ENCODE measurements around the gene BRPF1. TPM values are rescaled to one million over a fixed set of nuclear protein-coding genes. Genes with fewer than 3 reads are reported as not detected.

The BRPF1 gene
- total RNA-seq, 1 experiment from 2014 or later: 24.7 TPM

DNA sequence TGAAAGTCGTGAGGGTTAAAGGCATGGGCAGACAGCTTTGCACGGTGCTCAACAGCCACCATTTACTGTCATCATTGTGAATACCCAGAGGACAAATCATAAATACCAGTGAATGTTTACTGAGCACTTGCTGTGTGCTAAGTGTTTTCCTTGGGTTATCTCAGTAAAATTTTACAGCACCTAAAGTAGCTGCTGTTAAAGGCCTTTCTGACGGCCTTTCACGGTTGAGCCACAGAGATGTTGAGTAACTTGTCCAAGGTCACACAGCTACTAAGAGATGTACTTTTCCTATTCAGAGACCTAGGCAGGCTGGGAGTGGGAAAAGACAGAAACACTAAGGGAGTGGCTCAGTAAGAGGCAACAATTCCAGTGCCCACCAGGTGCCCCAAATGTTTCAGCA is 28.3 kb upstream of the BRPF1 start:
- Mint-ChIP-seq H3K27ac (ENCODE audit: unreplicated experiment) (no peak overlapping the region), H3K4me1 (ENCODE audit: low read depth, unreplicated experiment) (no peaks in the 10 kb centered on the region), H3K9me3 (ENCODE audit: unreplicated experiment) (no peaks in the 10 kb centered on the region), H3K36me3 (ENCODE audit: insufficient read depth, unreplicated experiment) (no peaks in the 10 kb centered on the region), H3K4me3 (ENCODE audit: unreplicated experiment) (peak overlapping the region; percentile 78), H3K27me3 (ENCODE audit: insufficient read depth, unreplicated experiment) (peaks cover 13% of the 10 kb centered on the region)
- no peaks in the 10 kb centered on the region; the same call in 1 of the 2 replicates for H3K27me3 ChIP-seq (replicated peaks; ENCODE audit: control insufficient read depth, insufficient read depth, low read length)
- ChIA-PET CTCF (no interaction called here), POLR2A (no interaction called here)
- TF ChIP-seq, protein P1, sequence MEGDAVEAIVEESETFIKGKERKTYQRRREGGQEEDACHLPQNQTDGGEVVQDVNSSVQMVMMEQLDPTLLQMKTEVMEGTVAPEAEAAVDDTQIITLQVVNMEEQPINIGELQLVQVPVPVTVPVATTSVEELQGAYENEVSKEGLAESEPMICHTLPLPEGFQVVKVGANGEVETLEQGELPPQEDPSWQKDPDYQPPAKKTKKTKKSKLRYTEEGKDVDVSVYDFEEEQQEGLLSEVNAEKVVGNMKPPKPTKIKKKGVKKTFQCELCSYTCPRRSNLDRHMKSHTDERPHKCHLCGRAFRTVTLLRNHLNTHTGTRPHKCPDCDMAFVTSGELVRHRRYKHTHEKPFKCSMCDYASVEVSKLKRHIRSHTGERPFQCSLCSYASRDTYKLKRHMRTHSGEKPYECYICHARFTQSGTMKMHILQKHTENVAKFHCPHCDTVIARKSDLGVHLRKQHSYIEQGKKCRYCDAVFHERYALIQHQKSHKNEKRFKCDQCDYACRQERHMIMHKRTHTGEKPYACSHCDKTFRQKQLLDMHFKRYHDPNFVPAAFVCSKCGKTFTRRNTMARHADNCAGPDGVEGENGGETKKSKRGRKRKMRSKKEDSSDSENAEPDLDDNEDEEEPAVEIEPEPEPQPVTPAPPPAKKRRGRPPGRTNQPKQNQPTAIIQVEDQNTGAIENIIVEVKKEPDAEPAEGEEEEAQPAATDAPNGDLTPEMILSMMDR (IDR thresholded peaks at IDR 0.05; ENCODE audit: insufficient read depth in 1 of 2, low read depth in 1 of 2, low read length in 1 of 2, severe bottlenecking in 1 of 2, unreplicated experiment in 1 of 2): no peak
- intact Hi-C loops (cut with micrococcal nuclease; ENCODE audit: unreplicated experiment): loop anchor here (10.0 kb wide), 1 partner anchor 198 kb away; no protein-coding TSS in a partner anchor
- peak overlapping the region; percentile 53 for H3K4me3 ChIP-seq (ENCODE audit: low read depth, low read length)
- H3K4me1 ChIP-seq: 0 out of 2 replicates have a peak, but pooled peaks cover 5% of the 10 kb centered on the region
- H3K36me3 ChIP-seq (ENCODE audit: control insufficient read depth, insufficient read depth, low read length): no peaks in the 10 kb centered on the region
- no TSS peak for BruUV-seq (replicated peaks)
- no peaks in the 10 kb centered on the region for H3K9me3 ChIP-seq
- no peak for DNase-seq

DNA sequence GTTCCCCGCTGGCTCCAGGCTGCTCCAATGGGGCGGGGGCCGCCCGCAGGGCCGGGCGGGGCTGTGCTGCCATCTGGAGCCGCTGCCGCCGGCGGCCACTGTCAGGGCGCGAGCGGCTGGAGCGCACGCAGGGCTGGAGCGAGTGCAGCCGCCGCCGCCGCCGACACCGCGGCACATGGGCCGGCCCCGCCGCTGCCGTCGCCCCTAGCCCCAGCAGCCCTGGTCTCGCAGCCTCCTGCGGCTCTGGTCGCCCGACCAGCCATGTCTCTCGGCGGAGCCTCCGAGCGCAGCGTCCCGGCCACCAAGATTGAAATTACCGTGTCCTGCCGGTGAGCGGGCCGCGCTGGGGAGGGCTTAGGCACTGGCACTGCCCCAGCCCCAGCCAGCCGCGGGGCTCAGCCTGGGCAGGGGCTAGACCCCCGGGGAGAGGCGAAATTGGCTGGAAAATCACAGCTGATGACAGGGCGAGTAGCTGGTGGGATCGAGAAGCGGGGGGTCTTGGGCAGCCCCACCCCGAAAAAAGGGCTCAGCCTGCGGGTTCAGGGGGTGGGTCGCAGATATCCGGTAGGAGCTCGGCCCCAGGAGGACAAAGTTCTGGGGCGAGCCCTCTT is 27.7 kb upstream of the BRPF1 start, which contains the start of gene CPNE9:
Gene CPNE9 (plus strand): TSS at position 98 of the 611 bp plus-strand sequence. CDS start 164 bp downstream, at position 262.
- Histone ChIP-seq H3K9me3 (no peaks in the 10 kb centered on the region), H3K4me3 (ENCODE audit: low read depth, low read length) (peak within 1 kb of the TSS; percentile 53), H3K27me3 (replicated peaks; ENCODE audit: control insufficient read depth, insufficient read depth, low read length) (no peaks in the 10 kb centered on the region; the same call in 1 of the 2 replicates), H3K4me1 (0 out of 2 replicates have a peak, but pooled peaks cover 5% of the 10 kb centered on the region), H3K36me3 (ENCODE audit: control insufficient read depth, insufficient read depth, low read length) (no peaks in the 10 kb centered on the region)
- BruUV-seq (replicated peaks): no TSS peak
- ChIA-PET POLR2A (no interaction called here), CTCF (no interaction called here)
- peaks cover 15% of the 10 kb centered on the region for H3K27me3 Mint-ChIP-seq (ENCODE audit: insufficient read depth, unreplicated experiment)
- H3K36me3 Mint-ChIP-seq (ENCODE audit: insufficient read depth, unreplicated experiment): no peaks in the 10 kb centered on the region
- intact Hi-C loops (cut with micrococcal nuclease; ENCODE audit: unreplicated experiment): loop anchor here (10.0 kb wide), 1 partner anchor 199 kb away; no protein-coding TSS in a partner anchor
- H3K4me3 Mint-ChIP-seq (ENCODE audit: unreplicated experiment): peak within 1 kb of the TSS; percentile 78
- H3K4me1 Mint-ChIP-seq (ENCODE audit: low read depth, unreplicated experiment): no peaks in the 10 kb centered on the region
- H3K9me3 Mint-ChIP-seq (ENCODE audit: unreplicated experiment): no peaks in the 10 kb centered on the region
- no peak within 1 kb of the TSS for H3K27ac Mint-ChIP-seq (ENCODE audit: unreplicated experiment)
- TF ChIP-seq, protein P1 (IDR thresholded peaks at IDR 0.05; ENCODE audit: insufficient read depth in 1 of 2, low read depth in 1 of 2, low read length in 1 of 2, severe bottlenecking in 1 of 2, unreplicated experiment in 1 of 2): no peak
- DNase-seq: peak in 1 of 2 experiments; percentile 34

DNA sequence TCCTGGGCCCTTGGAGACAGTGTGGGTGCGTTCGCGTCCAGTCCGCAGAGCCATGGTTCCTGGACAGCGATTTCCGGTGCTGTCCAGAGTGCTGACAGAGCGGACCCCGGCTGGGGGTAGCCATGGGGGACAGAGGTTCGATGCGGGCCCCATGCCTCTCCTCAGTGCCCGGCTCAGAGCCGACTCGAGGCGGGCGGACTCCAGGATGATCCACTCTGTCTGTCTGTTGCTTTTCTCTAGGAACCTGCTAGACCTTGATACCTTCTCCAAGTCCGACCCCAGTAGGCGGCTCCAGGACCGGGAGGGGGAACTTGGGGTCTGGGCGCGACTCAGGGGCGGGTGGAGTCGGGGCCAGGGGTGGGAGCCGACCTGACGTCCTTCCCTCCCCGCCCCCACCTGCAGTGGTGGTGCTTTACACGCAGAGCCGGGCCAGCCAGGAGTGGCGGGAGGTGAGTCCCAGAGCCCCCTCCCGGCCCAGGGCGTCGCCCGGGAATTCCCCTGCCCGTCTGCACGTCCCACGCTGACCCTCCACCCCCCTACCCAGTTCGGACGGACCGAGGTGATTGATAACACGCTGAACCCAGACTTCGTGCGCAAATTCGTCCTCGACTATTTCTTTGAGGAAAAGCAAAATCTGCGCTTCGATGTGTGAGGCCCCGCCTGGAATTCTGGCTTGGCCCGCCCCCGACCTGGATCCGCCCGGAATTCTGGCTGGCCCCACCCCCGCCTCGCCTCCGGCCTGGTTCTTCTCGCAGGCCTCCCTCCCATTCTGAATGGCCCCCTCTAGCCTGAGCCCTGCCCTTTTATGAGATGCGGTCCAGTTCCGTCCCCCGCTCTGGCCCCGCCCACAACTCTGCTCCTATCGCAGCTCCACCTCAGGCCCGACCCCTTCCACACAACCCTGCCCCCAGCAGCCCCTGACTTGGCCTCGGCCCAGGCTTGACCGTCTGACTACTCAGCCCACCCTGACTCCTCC is 26.9 kb upstream of the BRPF1 start:
- ChIA-PET CTCF (no interaction called here), POLR2A (no interaction called here)
- DNase-seq: peak; percentile 69 to 77
- Histone ChIP-seq H3K4me3 (ENCODE audit: low read depth, low read length) (peak overlapping the region; percentile 53), H3K27me3 (replicated peaks; ENCODE audit: control insufficient read depth, insufficient read depth, low read length) (no peaks in the 10 kb centered on the region; the same call in 1 of the 2 replicates), H3K4me1 (0 out of 2 replicates have a peak, but pooled peaks cover 5% of the 10 kb centered on the region), H3K9me3 (no peaks in the 10 kb centered on the region), H3K36me3 (ENCODE audit: control insufficient read depth, insufficient read depth, low read length) (no peaks in the 10 kb centered on the region)
- TF ChIP-seq, protein P1 (IDR thresholded peaks at IDR 0.05; ENCODE audit: insufficient read depth in 1 of 2, low read depth in 1 of 2, low read length in 1 of 2, severe bottlenecking in 1 of 2, unreplicated experiment in 1 of 2): no peak
- H3K4me1 Mint-ChIP-seq (ENCODE audit: low read depth, unreplicated experiment): no peaks in the 10 kb centered on the region
- H3K36me3 Mint-ChIP-seq (ENCODE audit: insufficient read depth, unreplicated experiment): no peaks in the 10 kb centered on the region
- H3K4me3 Mint-ChIP-seq (ENCODE audit: unreplicated experiment): peak overlapping the region; percentile 78
- H3K27me3 Mint-ChIP-seq (ENCODE audit: insufficient read depth, unreplicated experiment): peaks cover 15% of the 10 kb centered on the region
- no peaks in the 10 kb centered on the region for H3K9me3 Mint-ChIP-seq (ENCODE audit: unreplicated experiment)
- no peak overlapping the region for H3K27ac Mint-ChIP-seq (ENCODE audit: unreplicated experiment)
- intact Hi-C loops (cut with micrococcal nuclease; ENCODE audit: unreplicated experiment): loop anchor here (10.0 kb wide), 1 partner anchor 200 kb away; no protein-coding TSS in a partner anchor
- no TSS peak for BruUV-seq (replicated peaks)

Measured in Caco-2 (cell line).